GM12878 (cell line): Measurements from ENCODE around the gene OFD1. TPM values are rescaled to one million over a fixed set of nuclear protein-coding genes. Genes with fewer than 3 reads are reported as not detected.

Experiments used
- ATAC-seq: fragments of 200-7000 bp; cut with Tn5 transposase; 3 replicates; pipeline ENCODE4 v1.9.1; 2020; ENCODE audit warnings: mild to moderate bottlenecking, moderate library complexity
- BruUV-seq: library from RNA; stranded (reverse); fragments of 400-500 nt; replicated peaks from 2 replicates; lab custom pipeline; 2021; lab: Mats Ljungman, UMichigan
- CTCF ChIA-PET: fragments of 300-600 bp; sonication (Branson Sonifier 250); formaldehyde crosslinking; extraction: SDS; loops from one replicate; lab custom pipeline; 2021; ENCODE audit warnings: inconsistent platforms; lab: Yijun Ruan, JAX
- POLR2A ChIA-PET: fragments of 350-600 bp; formaldehyde crosslinking; extraction: SDS; loops from one replicate; lab custom pipeline; 2021; ENCODE audit warnings: inconsistent platforms; lab: Charles Lee
- RAD21 ChIA-PET: fragments of 300-600 bp; sonication (Branson Sonifier 250); formaldehyde crosslinking; loops from one replicate; lab custom pipeline; 2023; ENCODE audit warnings: antibody characterized with exemption; ENCODE audit not compliant: unreplicated experiment; lab: Charles Lee
- SMC1A ChIA-PET: fragments of 300-600 bp; sonication (Branson Sonifier 250); formaldehyde crosslinking; loops from one replicate; lab custom pipeline; 2023; ENCODE audit not compliant: unreplicated experiment, uncharacterized antibody; lab: Charles Lee
- DNase-seq: peaks from one replicate; pipeline ENCODE4 v3.0.0-alpha.2; 2011; ENCODE audit warnings: low read depth, low spot score
- FAIRE-seq: peaks from 3 replicates; lab custom pipeline; 2011; peaks lifted over from hg19 to GRCh38; lab: Jason Lieb, UNC
- H2AFZ ChIP-seq: 2 replicates; pipeline ENCODE4 v1.6.0; 2011; ENCODE audit warnings: low read depth, low read length, control low read depth; ENCODE audit not compliant: control insufficient read depth
- H3K27ac ChIP-seq: 2 replicates; pipeline ENCODE4 v1.5.1; 2011; ENCODE audit warnings: control low read depth; ENCODE audit not compliant: control insufficient read depth, insufficient read depth
- H3K27me3 ChIP-seq, 2 experiments: replicated peaks in 1 of 2; 2 replicates each; pipeline versions ENCODE4 v1.6.0 to v1.6.1; 2011; ENCODE audit warnings: low read length in 1 of 2; ENCODE audit not compliant: control insufficient read depth in 2 of 2, insufficient read depth in 2 of 2
- H3K36me3 ChIP-seq, 2 experiments: 2 replicates each; pipeline ENCODE4 v1.5.1; 2011; ENCODE audit warnings: low read length in 1 of 2; ENCODE audit not compliant: control insufficient read depth in 2 of 2, insufficient read depth in 2 of 2
- H3K4me1 ChIP-seq: 2 replicates; pipeline ENCODE4 v1.6.1; 2011; ENCODE audit warnings: mild to moderate bottlenecking, low read length, moderate library complexity, mixed read lengths; ENCODE audit not compliant: control insufficient read depth, insufficient read depth
- H3K4me2 ChIP-seq: 2 replicates; pipeline ENCODE4 v1.6.0; 2011; ENCODE audit warnings: control low read depth; ENCODE audit not compliant: control insufficient read depth, insufficient read depth
- H3K4me3 ChIP-seq: fragments of 200-600 bp; sonication (generic); 2 replicates; pipeline ENCODE4 v1.5.1; 2016
- H3K79me2 ChIP-seq: 2 replicates; pipeline ENCODE4 v1.6.0; 2011; ENCODE audit warnings: low read length; ENCODE audit not compliant: control insufficient read depth, insufficient read depth
- H3K9ac ChIP-seq: 2 replicates; pipeline ENCODE4 v1.8.0; 2011; ENCODE audit warnings: low read length, control low read depth, mixed read lengths; ENCODE audit not compliant: control insufficient read depth, insufficient read depth
- H3K9me3 ChIP-seq: replicated peaks from 3 replicates; pipeline ENCODE4 v1.5.1; 2011; ENCODE audit warnings: mild to moderate bottlenecking, low read length; ENCODE audit not compliant: control insufficient read depth, insufficient read depth
- H4K20me1 ChIP-seq: 2 replicates; pipeline ENCODE4 v1.6.0; 2011; ENCODE audit not compliant: control insufficient read depth, insufficient read depth
- BACH1 ChIP-seq: fragments of 450-650 bp; IDR thresholded peaks from 2 replicates; pipeline ENCODE4 v1.6.1; 2017; ENCODE audit warnings: mild to moderate bottlenecking, borderline replicate concordance
- CEBPB ChIP-seq, 2 experiments: fragments of 150-350 bp in 1 of 2; IDR thresholded peaks; 2 replicates each; pipeline ENCODE4 v1.6.1; 2012 to 2014; ENCODE audit warnings: low read depth in 2 of 2, low read length in 2 of 2, borderline replicate concordance in 1 of 2, inconsistent platforms in 1 of 2
- EED ChIP-seq: sonication (generic); IDR thresholded peaks from 2 replicates; pipeline ENCODE4 v1.6.1; 2016; ENCODE audit warnings: antibody characterized with exemption, low read depth
- EP300 ChIP-seq, 2 experiments: fragments of 150-350 bp in 1 of 2; IDR thresholded peaks; 2 replicates each; pipeline ENCODE4 v1.6.1; 2011 to 2012; ENCODE audit warnings: low read depth in 2 of 2, low read length in 2 of 2, borderline replicate concordance in 1 of 2, improper control_type of control experiment in 1 of 2, inconsistent platforms in 1 of 2; ENCODE audit not compliant: control insufficient read depth in 1 of 2
- ETV6 ChIP-seq, 2 experiments: fragments of 450-650 bp in 1 of 2; IDR thresholded peaks in 1 of 2; conservative IDR thresholded peaks in 1 of 2; 2 replicates each; pipeline ENCODE4 v1.6.1; 2014; ENCODE audit warnings: antibody characterized with exemption in 1 of 2, borderline replicate concordance in 1 of 2, low read depth in 1 of 2, mild to moderate bottlenecking in 1 of 2, moderate library complexity in 1 of 2
- NRF1 ChIP-seq: conservative IDR thresholded peaks from 2 replicates; pipeline ENCODE4 v1.6.1; 2011; ENCODE audit warnings: mild to moderate bottlenecking, low read depth, low read length, improper control_type of control experiment
- RUNX3 ChIP-seq: IDR thresholded peaks from 2 replicates; pipeline ENCODE4 v1.6.1; 2012; ENCODE audit warnings: low read length, inconsistent platforms
- TBL1XR1 ChIP-seq: IDR thresholded peaks from 2 replicates; pipeline ENCODE4 v1.6.1; 2012; ENCODE audit warnings: low read depth, low read length, improper control_type of control experiment
- TCF3 ChIP-seq: IDR thresholded peaks from 2 replicates; pipeline ENCODE4 v1.6.1; 2012; ENCODE audit warnings: low read depth, mild to moderate bottlenecking, low read length, borderline replicate concordance; ENCODE audit not compliant: insufficient read depth
- WGBS: methylation state at CpG from one replicate; pipeline ENCODE4 v1.1.6; 2016; ENCODE audit warnings: low lambda C conversion rate; ENCODE audit not compliant: insufficient replicate concordance, insufficient coverage; ENCODE audit errors: missing lambda C conversion rate; 5-methylcytosine and 5-hydroxymethylcytosine counted together
- in situ Hi-C: fragments of 300-500 bp; cut with MboI; formaldehyde crosslinking; loops from 9 replicates; pipeline ENCODE4 v1.14.3; 2018; ENCODE audit warnings: mixed read lengths
- intact Hi-C: fragments of 100-400 bp; cut with micrococcal nuclease; formaldehyde crosslinking; loops from one replicate; pipeline ENCODE4 v1.14.2; 2022; ENCODE audit not compliant: unreplicated experiment
- polyA plus RNA-seq, 11 experiments: library from polyadenylated mRNA; depleted of rRNA in 4 of 11; unstranded in 6 of 11; stranded (reverse) in 5 of 11; fragments of >200 nt; fragmentation: Nextera tagmentation in 4 of 11; fragmentation: Illumina TruSeq in 1 of 11; extraction: Ambion mirVana in 4 of 11; extraction: Trizol in 1 of 11; gene quantifications; 1 replicate in 1 of 11; 2 replicates in 10 of 11; pipeline versions ENCODE4 v1.2.1 to v1.2.3, GENCODE V29; 2011 to 2016; ENCODE audit warnings: inconsistent platforms in 2 of 11, missing spikeins in 2 of 11, low read depth in 1 of 11
- total RNA-seq, 4 experiments: library from RNA; depleted of rRNA in 3 of 4; stranded (reverse); fragments of >200 nt in 3 of 4; fragmentation: Illumina TruSeq in 1 of 4; extraction: Trizol in 1 of 4; gene quantifications; 2 replicates each; pipeline versions ENCODE4 v1.2.1 to v1.2.3, GENCODE V29; 2013 to 2021
- TF ChIP-seq, protein P1 (sequence below): fragments of 450-650 bp; formaldehyde crosslinking; IDR thresholded peaks from 2 replicates; pipeline ENCODE4 v1.4.0; 2020; ENCODE audit warnings: mild to moderate bottlenecking, moderate library complexity

Gene OFD1
- total and polyA plus RNA-seq, 10 of the 15 experiments (the other 5 are each of a cell fraction or from before 2014, with no cell fraction given) = 22.4 to 77.2 (median 34.1) TPM

DNA sequence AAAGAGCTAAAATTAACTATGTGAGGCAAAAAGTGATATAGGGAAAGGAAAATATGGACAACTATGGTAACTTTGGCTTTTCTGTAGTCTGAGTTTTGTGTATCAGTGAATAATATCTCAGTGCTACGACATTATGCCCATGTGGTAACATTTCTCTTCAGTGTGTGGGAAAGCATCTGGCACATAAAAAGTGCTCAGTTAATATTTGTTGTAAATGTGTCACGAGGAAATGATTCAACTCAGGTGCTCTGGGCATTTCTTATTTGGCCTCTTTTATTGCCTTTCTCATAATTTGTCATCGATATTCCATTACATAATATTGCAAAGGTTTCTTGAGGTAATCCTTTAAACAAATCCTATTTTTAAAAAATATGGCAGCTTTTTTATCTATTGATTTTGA lies 17.6 kb downstream of the OFD1 start:
- H2AFZ ChIP-seq = no peak overlapping the region
- TF ChIP-seq CEBPB (IDR thresholded peaks at IDR 0.05; ENCODE audit: borderline replicate concordance in 1 of 2, low read depth in 2 of 2, low read length in 2 of 2) = 0 out of 4 replicates have a peak, but pooled peaks of 1 of the 2 experiments have one; percentile 37
- no peak for TF ChIP-seq TBL1XR1
- ChIA-PET SMC1A (interaction anchor here (1.3 to 14.7 kb wide), 19 partner anchors 7 to 280 kb away, joined by 3 to 198 read pairs (median 9); partner anchors contain the start of genes GEMIN8, OFD1, RAB9A and TRAPPC2), RAD21 (interaction anchor here (0.9 to 15.7 kb wide), 15 partner anchors 8 to 280 kb away, joined by 3 to 175 read pairs (median 6); partner anchors contain the start of genes GEMIN8, OFD1 and TRAPPC2), POLR2A (interaction anchor here (0.7 to 2.5 kb wide), 7 partner anchors 9 to 93 kb away, joined by 3 to 12 read pairs (median 7); partner anchors contain the start of genes OFD1 and TRAPPC2), CTCF (interaction anchor here (0.6 to 11.5 kb wide), 17 partner anchors 9 to 280 kb away, joined by 3 to 113 read pairs (median 5); partner anchors contain the start of genes GEMIN8, OFD1 and TRAPPC2)
- H3K27ac ChIP-seq = peak overlapping the region; percentile 57
- peak; percentile 22 for ATAC-seq
- no peak for FAIRE-seq
- no peak for DNase-seq
- H3K4me2 ChIP-seq = peak overlapping the region; percentile 77; the same call in 1 of the 2 replicates
- no peaks in the 10 kb centered on the region for H3K9me3 ChIP-seq
- no peak overlapping the region for H3K4me3 ChIP-seq
- WGBS = 36% methylated on average over 3 of the region's 3 CpGs
- H3K79me2 ChIP-seq = no peaks in the 10 kb centered on the region; the same call in none of the 2 replicates
- no peaks in the 10 kb centered on the region for H3K27me3 ChIP-seq
- no peaks in the 10 kb centered on the region for H4K20me1 ChIP-seq
- H3K36me3 ChIP-seq = peaks cover 0 to 11% of the 10 kb centered on the region in 2 experiments
- no TSS peak for BruUV-seq
- intact Hi-C loops = loop anchor here (1.0 to 5.0 kb wide), 3 partner anchors 9 to 665 kb away; no protein-coding TSS in a partner anchor
- H3K4me1 ChIP-seq = peaks cover 40% of the 10 kb centered on the region
- H3K9ac ChIP-seq = no peak overlapping the region
- in situ Hi-C loops = no loop called here

- RAD21 ChIA-PET = interaction anchor here (0.9 to 15.7 kb wide), 18 partner anchors 9 to 279 kb away, joined by 3 to 175 read pairs (median 6); partner anchors contain the start of genes GEMIN8, OFD1 and TRAPPC2
- 35% methylated on average over 3 of the region's 3 CpGs for WGBS
- BruUV-seq = no TSS peak
- ATAC-seq = peak; percentile 66
- Histone ChIP-seq H3K4me2 (peak overlapping the region; percentile 77), H3K4me3 (no peak overlapping the region; the same call in 1 of the 2 replicates), H3K9ac (no peak overlapping the region), H3K27me3 (no peaks in the 10 kb centered on the region), H3K4me1 (peaks cover 40% of the 10 kb centered on the region), H3K79me2 (no peaks in the 10 kb centered on the region; the same call in none of the 2 replicates), H4K20me1 (no peaks in the 10 kb centered on the region), H3K9me3 (no peaks in the 10 kb centered on the region), H2AFZ (no peak overlapping the region), H3K27ac (peak overlapping the region; percentile 57), H3K36me3 (peaks cover 0 to 9% of the 10 kb centered on the region in 2 experiments; a peak in 3 of 4 replicates)
- CTCF ChIA-PET = interaction anchor here (0.8 to 11.5 kb wide), 16 partner anchors 9 to 287 kb away, joined by 3 to 113 read pairs (median 4); partner anchors contain the start of genes OFD1 and TRAPPC2
- no peak for DNase-seq
- POLR2A ChIA-PET = interaction anchor here (0.6 to 2.5 kb wide), 11 partner anchors 10 to 954 kb away, joined by 3 to 12 read pairs (median 4); partner anchors contain the start of genes OFD1 and TRAPPC2
- in situ Hi-C loops = no loop called here
- FAIRE-seq = peak; percentile 27
- SMC1A ChIA-PET = interaction anchor here (0.9 to 14.7 kb wide), 18 partner anchors 9 to 280 kb away, joined by 3 to 198 read pairs (median 6); partner anchors contain the start of genes GEMIN8, OFD1, RAB9A and TRAPPC2
- intact Hi-C loops = loop anchor here (1.0 to 5.0 kb wide), 3 partner anchors 9 to 665 kb away; no protein-coding TSS in a partner anchor
- TF ChIP-seq RUNX3 = peak; percentile 79
- TF ChIP-seq TCF3 = peak; percentile 98
- TF ChIP-seq EED = peak; percentile 99
- TF ChIP-seq NRF1 = no peak
- TF ChIP-seq, protein P1, sequence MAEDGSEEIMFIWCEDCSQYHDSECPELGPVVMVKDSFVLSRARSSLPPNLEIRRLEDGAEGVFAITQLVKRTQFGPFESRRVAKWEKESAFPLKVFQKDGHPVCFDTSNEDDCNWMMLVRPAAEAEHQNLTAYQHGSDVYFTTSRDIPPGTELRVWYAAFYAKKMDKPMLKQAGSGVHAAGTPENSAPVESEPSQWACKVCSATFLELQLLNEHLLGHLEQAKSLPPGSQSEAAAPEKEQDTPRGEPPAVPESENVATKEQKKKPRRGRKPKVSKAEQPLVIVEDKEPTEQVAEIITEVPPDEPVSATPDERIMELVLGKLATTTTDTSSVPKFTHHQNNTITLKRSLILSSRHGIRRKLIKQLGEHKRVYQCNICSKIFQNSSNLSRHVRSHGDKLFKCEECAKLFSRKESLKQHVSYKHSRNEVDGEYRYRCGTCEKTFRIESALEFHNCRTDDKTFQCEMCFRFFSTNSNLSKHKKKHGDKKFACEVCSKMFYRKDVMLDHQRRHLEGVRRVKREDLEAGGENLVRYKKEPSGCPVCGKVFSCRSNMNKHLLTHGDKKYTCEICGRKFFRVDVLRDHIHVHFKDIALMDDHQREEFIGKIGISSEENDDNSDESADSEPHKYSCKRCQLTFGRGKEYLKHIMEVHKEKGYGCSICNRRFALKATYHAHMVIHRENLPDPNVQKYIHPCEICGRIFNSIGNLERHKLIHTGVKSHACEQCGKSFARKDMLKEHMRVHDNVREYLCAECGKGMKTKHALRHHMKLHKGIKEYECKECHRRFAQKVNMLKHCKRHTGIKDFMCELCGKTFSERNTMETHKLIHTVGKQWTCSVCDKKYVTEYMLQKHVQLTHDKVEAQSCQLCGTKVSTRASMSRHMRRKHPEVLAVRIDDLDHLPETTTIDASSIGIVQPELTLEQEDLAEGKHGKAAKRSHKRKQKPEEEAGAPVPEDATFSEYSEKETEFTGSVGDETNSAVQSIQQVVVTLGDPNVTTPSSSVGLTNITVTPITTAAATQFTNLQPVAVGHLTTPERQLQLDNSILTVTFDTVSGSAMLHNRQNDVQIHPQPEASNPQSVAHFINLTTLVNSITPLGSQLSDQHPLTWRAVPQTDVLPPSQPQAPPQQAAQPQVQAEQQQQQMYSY (CRISPR knock-in tag) = no peak
- TF ChIP-seq BACH1 = peak; percentile 58; the same call in 1 of the 2 replicates
- peak in 1 of 2 experiments; percentile 97; a peak in 2 of 4 replicates for TF ChIP-seq ETV6 (conservative IDR thresholded peaks at IDR 0.05 in 1 of 2, IDR thresholded peaks at IDR 0.05 in 1 of 2; ENCODE audit: borderline replicate concordance in 1 of 2, low read depth in 1 of 2)
- peak; percentile 87 to 94 for TF ChIP-seq EP300 (IDR thresholded peaks at IDR 0.05; ENCODE audit: borderline replicate concordance in 1 of 2, control insufficient read depth in 1 of 2, low read depth in 2 of 2, low read length in 2 of 2)
Measured at GRCh38 chrX:13752646-13753045, 18.1 kb downstream of the OFD1 start.
